Skin of body (tissue), 2 donors: Measurements from ENCODE around the gene TTN. TPM values are rescaled to one million over a fixed set of nuclear protein-coding genes. Genes with fewer than 3 reads are reported as not detected.

ENCODE experiments used
- DNase-seq: peaks from one replicate; lab custom pipeline; 2025; lab: John Stamatoyannopoulos, UW
- total RNA-seq: library from RNA; depleted of rRNA; stranded (reverse); fragments of >200 nt; gene quantifications from one replicate; pipeline ENCODE4 v1.2.3, GENCODE V29; 2014

TTN gene
- 385 TPM for total RNA-seq

GRCh38 chr2:178807227-178808008 is at the start of gene TTN:
TTN (minus strand) TSS chr2:178807423; CDS start chr2:178804642, 2,781 bp downstream.
- DNase-seq = no peak

GRCh38 chr2:178855151-178855550 is 47.9 kb upstream of the TTN start:
- no peak for DNase-seq

GRCh38 chr2:178848335-178848734 is 41.1 kb upstream of the TTN start:
- DNase-seq = no peak

- no peak for DNase-seq
Measured at GRCh38 chr2:178846458-178846802, 39.2 kb upstream of the TTN start.

- DNase-seq = peak; percentile 65
Measured at GRCh38 chr2:178845566-178846457, 38.6 kb upstream of the TTN start.

- DNase-seq = no peak
Measured at GRCh38 chr2:178844701-178845100, 37.5 kb upstream of the TTN start.

GRCh38 chr2:178844269-178844668 is 37.0 kb upstream of the TTN start:
- DNase-seq = no peak

GRCh38 chr2:178843697-178844096 is 36.5 kb upstream of the TTN start:
- no peak for DNase-seq

- no peak for DNase-seq
Measured at GRCh38 chr2:178836807-178837206, 29.6 kb upstream of the TTN start.

- DNase-seq = no peak
Measured at GRCh38 chr2:178834086-178834485, 26.9 kb upstream of the TTN start.

- no peak for DNase-seq
Measured at GRCh38 chr2:178833382-178833781, 26.2 kb upstream of the TTN start.

GRCh38 chr2:178830451-178830850 is 23.2 kb upstream of the TTN start:
- DNase-seq = no peak

- DNase-seq = no peak
Measured at GRCh38 chr2:178829981-178830380, 22.8 kb upstream of the TTN start.

- DNase-seq = peak; percentile 3
Measured at GRCh38 chr2:178829299-178829960, 22.2 kb upstream of the TTN start.

GRCh38 chr2:178828486-178828881 is 21.3 kb upstream of the TTN start:
- DNase-seq = no peak

GRCh38 chr2:178827739-178828485 is 20.7 kb upstream of the TTN start:
- DNase-seq = no peak

GRCh38 chr2:178827111-178827510 is 19.9 kb upstream of the TTN start:
- no peak for DNase-seq

GRCh38 chr2:178825183-178825582 is 18.0 kb upstream of the TTN start:
- DNase-seq = no peak

GRCh38 chr2:178824181-178824580 is 17.0 kb upstream of the TTN start:
- DNase-seq = no peak

GRCh38 chr2:178819992-178820391 is 12.8 kb upstream of the TTN start:
- DNase-seq = no peak

- DNase-seq = no peak
Measured at GRCh38 chr2:178819147-178819875, 12.1 kb upstream of the TTN start.
